Muscle of leg (tissue), 11 donors: ENCODE results near the gene MLLT3. TPM values are rescaled to one million over a fixed set of nuclear protein-coding genes. Genes with fewer than 3 reads are reported as not detected.

ENCODE experiments used
- DNase-seq: peaks from one replicate; pipeline ENCODE4 v3.0.0; 2013
- H3K27ac ChIP-seq: one replicate; pipeline ENCODE4 v1.5.1; 2013; ENCODE audit warnings: mild to moderate bottlenecking, low read length, control low read depth
- H3K27me3 ChIP-seq: one replicate; pipeline ENCODE4 v1.6.1; 2013; ENCODE audit warnings: low read length; ENCODE audit not compliant: control insufficient read depth, insufficient read depth
- H3K36me3 ChIP-seq: one replicate; pipeline ENCODE4 v1.6.1; 2013; ENCODE audit warnings: low read length; ENCODE audit not compliant: control insufficient read depth, insufficient read depth
- H3K4me1 ChIP-seq: one replicate; pipeline ENCODE4 v1.6.1; 2013; ENCODE audit warnings: low read length; ENCODE audit not compliant: control insufficient read depth, insufficient read depth
- H3K4me3 ChIP-seq: one replicate; pipeline ENCODE4 v1.5.1; 2013; ENCODE audit warnings: low read length, control low read depth
- H3K9me3 ChIP-seq: replicated peaks from 2 replicates; pipeline ENCODE4 v1.6.1; 2013; ENCODE audit warnings: low read depth, low read length; ENCODE audit not compliant: control insufficient read depth
- WGBS: methylation state at CpG from one replicate; pipeline ENCODE4 v1.1.5; 2013; ENCODE audit warnings: missing lambda C conversion rate; ENCODE audit not compliant: insufficient coverage; 5-methylcytosine and 5-hydroxymethylcytosine counted together
- polyA plus RNA-seq, 8 donors: library from polyadenylated mRNA; unstranded; fragments of 120-200 nt; gene quantifications; one replicate each; pipeline versions ENCODE4 v1.2.1 to v1.2.3, GENCODE V29; 2013; ENCODE audit warnings: inconsistent platforms in 1 of 8, low replicate concordance in 1 of 8; ENCODE audit not compliant: insufficient read length in 8 of 8, insufficient read depth in 1 of 8
- total RNA-seq: library from RNA; stranded (reverse); fragments of 120-200 nt; gene quantifications from one replicate; pipeline ENCODE4 v1.2.4, GENCODE V29; 2013

The MLLT3 gene
- total and polyA plus RNA-seq, 9 donors: 61.9 to 101 (median 84.5) TPM

DNA sequence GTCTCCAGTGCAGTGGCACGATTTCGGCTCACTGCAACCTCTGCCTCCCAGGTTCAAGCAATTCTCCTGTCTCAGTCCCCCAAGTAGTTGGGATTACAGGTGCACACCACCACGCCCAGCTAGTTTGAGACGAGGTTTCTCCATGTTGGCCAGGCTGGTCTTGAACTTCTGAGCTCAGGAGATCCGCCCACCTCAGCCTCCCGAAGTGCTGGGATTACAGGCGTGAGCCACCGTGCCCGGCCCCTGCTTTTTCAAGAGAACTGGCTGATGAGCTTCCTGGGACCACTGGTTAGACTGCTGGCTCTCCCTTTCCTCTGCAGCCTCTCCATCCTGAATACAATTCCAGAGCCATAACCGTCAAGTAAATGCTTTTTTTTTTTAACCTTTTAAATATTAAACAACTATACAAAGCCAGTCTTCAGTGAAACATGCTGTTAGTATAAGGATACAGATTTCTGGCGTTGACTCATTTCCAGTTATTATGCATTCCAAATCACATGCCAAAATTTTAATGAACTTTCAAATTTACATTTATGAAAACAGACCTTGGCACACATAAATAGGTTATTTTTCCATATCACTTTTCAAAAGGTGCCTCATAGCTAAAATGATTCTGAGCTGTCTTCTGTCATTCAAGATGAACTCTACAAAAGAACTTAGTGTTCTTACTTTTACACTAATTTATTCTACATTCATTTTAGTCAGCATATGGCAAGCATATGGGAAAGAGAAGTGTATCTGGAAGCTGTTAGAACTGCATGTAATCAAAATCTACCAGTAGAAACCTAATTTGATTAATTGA is 116.0 kb downstream of the MLLT3 start:
- H3K27ac ChIP-seq: no peak overlapping the region
- 59% methylated on average over 9 of the region's 11 CpGs for WGBS
- no peaks in the 10 kb centered on the region for H3K9me3 ChIP-seq
- H3K27me3 ChIP-seq: no peaks in the 10 kb centered on the region
- no peak for DNase-seq
- no peaks in the 10 kb centered on the region for H3K4me1 ChIP-seq
- H3K4me3 ChIP-seq: no peak overlapping the region
- no peaks in the 10 kb centered on the region for H3K36me3 ChIP-seq

DNA sequence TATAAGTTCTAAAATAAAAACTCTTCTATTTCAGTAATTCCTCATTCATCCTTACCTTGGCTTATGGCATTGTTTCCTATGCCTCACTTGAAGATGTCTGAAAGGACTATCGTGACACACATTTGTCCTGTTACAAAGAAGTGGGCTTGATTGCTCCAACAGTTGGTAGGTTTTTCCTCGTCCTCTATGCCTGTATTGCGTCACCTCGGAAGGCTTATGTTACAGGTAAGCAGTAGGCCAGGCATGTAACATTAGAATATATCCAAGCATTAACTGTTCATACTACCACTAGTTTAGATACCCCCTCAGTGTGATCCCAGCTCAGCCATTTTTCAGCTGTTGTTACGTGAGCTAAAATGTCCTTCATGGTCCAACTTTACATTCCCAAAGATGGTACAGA is 116.7 kb downstream of the MLLT3 start:
- no peaks in the 10 kb centered on the region for H3K27me3 ChIP-seq
- no peaks in the 10 kb centered on the region for H3K9me3 ChIP-seq
- H3K4me1 ChIP-seq: no peaks in the 10 kb centered on the region
- no peak overlapping the region for H3K4me3 ChIP-seq
- H3K27ac ChIP-seq: no peak overlapping the region
- no peaks in the 10 kb centered on the region for H3K36me3 ChIP-seq
- DNase-seq: no peak
- WGBS: 90% methylated on average over 2 of the region's 5 CpGs

DNA sequence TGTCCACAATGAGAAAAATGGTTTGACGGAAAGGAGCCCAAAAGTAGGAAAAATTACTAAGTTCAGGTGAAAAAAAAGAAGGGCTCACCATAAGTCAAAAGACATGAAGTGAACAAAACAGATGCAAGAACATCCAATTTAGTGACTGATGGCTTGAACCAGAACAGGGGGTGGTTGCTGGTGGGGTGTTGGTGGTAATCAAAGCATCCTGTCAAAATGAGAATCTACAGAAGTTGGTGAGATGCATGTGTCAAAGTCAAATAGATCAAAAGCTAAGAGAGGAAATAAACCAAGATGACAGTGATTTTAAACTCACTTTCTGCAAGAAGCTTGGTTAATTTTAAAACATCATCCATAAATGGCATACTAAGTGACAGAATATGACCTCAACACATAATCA is 117.4 kb downstream of the MLLT3 start:
- DNase-seq: no peak
- Histone ChIP-seq H3K27ac (no peak overlapping the region), H3K36me3 (no peaks in the 10 kb centered on the region), H3K4me3 (no peak overlapping the region), H3K4me1 (no peaks in the 10 kb centered on the region), H3K27me3 (no peaks in the 10 kb centered on the region), H3K9me3 (no peaks in the 10 kb centered on the region)
- 100% methylated on average over 1 of the region's 1 CpG for WGBS

DNA sequence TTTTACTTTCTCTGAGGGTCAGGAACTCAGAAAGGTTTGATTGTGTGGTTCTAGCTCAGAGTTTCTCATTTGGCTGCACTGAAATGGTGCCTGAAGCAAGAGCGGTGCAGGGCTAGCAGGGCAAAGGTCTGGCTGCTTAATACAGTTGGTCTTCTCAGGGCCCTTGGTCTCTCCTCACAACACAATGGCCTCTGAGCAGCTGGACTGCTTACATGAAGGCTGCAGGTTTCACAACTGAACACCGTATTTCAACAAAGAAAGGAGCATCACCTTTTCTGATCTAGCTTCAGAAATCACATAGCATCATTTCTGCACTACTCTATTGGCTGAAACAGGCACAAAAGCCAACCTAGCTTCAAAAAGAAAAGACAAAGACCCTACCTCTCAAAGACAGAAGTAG is 122.2 kb downstream of the MLLT3 start:
- Histone ChIP-seq H3K9me3 (no peaks in the 10 kb centered on the region), H3K4me1 (no peaks in the 10 kb centered on the region), H3K4me3 (no peak overlapping the region), H3K27me3 (no peaks in the 10 kb centered on the region), H3K27ac (no peak overlapping the region), H3K36me3 (no peaks in the 10 kb centered on the region)
- DNase-seq: no peak
- WGBS: 88% methylated on average over 1 of the region's 2 CpGs

DNA sequence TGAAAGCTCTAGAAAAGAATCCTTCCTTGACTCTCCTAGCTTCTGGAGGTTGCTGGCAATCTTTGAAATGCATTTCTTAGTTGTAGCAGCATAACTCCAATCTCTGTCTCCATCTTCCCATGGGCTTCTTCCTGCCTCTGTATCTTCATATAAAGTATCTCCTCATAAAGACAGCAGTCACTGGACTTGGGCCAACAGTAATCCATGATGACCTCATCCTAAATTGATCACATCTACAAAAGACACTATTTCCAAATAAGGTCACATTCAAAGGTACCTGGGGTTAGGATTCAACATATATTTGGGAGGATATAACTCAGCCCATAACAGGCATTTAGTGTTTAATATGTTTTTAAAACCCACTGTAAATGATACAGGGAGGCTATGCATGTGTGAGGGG is 123.3 kb downstream of the MLLT3 start:
- Histone ChIP-seq H3K27ac (no peak overlapping the region), H3K4me1 (no peaks in the 10 kb centered on the region), H3K36me3 (no peaks in the 10 kb centered on the region), H3K27me3 (no peaks in the 10 kb centered on the region), H3K9me3 (no peaks in the 10 kb centered on the region), H3K4me3 (no peak overlapping the region)
- no peak for DNase-seq

DNA sequence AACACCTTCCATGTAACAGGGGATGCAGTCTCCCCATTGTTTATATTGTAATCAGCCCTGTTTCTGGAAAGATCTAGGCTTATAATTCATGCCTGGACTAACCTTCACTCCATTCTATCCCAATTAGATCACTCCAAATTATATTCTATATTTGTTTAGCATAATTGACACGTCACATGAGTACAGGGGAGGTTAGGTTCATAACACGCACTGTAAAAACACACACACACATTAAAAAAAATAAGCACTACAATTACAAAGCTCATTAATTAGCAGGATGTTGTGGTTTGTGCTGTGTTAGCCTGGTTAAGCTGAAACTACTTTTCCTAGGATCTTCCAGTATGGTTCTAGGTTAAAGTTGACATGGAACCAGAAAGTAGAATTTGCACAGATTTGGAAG is 126.0 kb downstream of the MLLT3 start:
- no peaks in the 10 kb centered on the region for H3K27me3 ChIP-seq
- no CpG with 5 or more reads among the region's 2 CpGs for WGBS
- no peak for DNase-seq
- no peaks in the 10 kb centered on the region for H3K9me3 ChIP-seq
- H3K27ac ChIP-seq: no peak overlapping the region
- H3K4me3 ChIP-seq: no peak overlapping the region
- no peaks in the 10 kb centered on the region for H3K4me1 ChIP-seq
- H3K36me3 ChIP-seq: no peaks in the 10 kb centered on the region

DNA sequence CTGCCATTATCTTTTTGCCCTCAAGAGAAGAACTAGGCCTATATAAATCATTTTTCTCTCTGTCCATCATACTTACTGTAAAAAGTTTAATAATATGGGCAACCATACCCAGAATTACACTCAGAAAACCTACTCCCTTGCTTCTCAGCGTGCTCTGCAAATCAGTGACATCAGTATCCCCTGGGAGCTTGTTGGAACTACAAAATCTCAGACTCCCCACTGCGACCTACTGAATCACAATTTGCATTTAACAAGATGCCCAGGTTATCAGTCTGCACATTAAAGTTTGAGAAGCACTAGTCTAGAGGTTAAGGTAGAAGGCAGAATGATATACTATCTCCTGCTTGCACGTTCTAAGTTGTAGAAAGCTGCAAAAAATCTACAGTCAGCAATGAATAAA is 127.2 kb downstream of the MLLT3 start:
- no peak for DNase-seq
- no peaks in the 10 kb centered on the region for H3K9me3 ChIP-seq
- no peak overlapping the region for H3K27ac ChIP-seq
- no peaks in the 10 kb centered on the region for H3K27me3 ChIP-seq
- WGBS: no CpG with 5 or more reads among the region's 3 CpGs
- no peaks in the 10 kb centered on the region for H3K36me3 ChIP-seq
- H3K4me1 ChIP-seq: no peaks in the 10 kb centered on the region
- H3K4me3 ChIP-seq: no peak overlapping the region

DNA sequence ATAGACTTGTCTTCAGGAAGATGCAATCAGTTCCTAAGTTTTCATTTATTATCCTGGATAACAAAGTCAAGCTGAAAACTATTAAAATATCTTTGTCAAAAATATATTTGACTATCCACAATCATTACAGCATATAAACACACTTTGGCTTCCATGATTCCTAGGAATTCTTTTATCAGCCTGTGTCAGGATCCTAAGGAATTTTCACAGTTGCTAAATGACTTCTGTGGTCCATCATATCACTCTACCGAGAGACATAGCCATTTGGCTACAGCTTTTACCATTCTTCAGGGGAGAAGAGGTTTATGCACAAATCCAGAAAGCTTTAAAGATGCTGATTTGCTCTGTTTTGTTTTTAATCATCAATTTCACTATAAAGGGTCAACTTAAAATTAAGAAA is 128.3 kb downstream of the MLLT3 start:
- Histone ChIP-seq H3K4me3 (no peak overlapping the region), H3K36me3 (no peaks in the 10 kb centered on the region), H3K4me1 (no peaks in the 10 kb centered on the region), H3K27ac (no peak overlapping the region), H3K9me3 (no peaks in the 10 kb centered on the region), H3K27me3 (no peaks in the 10 kb centered on the region)
- WGBS: no CpG with 5 or more reads among the region's 1 CpG
- no peak for DNase-seq

DNA sequence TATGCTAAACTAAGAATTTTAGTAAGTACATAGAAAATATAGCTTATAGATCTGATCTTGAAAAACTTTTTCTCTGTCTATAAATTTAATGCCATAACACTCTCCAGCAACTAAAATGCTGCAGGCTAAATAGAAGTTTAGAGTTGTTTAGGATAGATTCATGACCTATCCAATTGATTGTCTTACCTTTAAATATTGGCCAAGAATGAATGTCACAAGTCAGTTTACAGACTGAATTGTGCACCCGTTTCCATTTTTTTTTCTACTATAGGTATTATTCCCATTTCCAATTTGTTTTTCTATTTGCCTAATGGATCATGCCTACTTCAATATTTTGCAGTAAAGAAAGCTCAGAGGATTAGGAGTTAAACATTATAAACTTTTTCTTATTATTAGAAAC is 129.5 kb downstream of the MLLT3 start:
- Histone ChIP-seq H3K9me3 (no peaks in the 10 kb centered on the region), H3K4me3 (no peak overlapping the region), H3K27me3 (no peaks in the 10 kb centered on the region), H3K27ac (no peak overlapping the region), H3K4me1 (no peaks in the 10 kb centered on the region), H3K36me3 (no peaks in the 10 kb centered on the region)
- DNase-seq: no peak
- WGBS: no CpG with 5 or more reads among the region's 1 CpG

DNA sequence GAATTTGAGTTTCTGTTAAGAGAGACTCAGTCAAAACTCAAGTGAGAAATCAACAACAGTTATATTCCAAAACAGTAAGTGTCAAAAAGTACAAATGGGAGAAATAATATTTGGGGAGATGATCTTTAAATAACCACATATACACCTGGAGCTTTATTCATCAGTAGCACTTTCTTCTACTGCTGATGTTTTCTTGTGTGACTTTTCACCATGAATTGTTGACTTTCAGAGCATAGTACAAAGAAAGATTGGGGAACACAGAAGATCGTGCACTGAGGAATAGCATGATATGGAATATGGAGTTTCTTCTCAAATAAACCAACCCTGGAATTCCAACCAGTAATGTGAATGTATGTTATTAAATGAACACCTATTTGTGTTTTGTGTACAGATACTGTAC is 130.7 kb downstream of the MLLT3 start:
- Histone ChIP-seq H3K4me1 (no peaks in the 10 kb centered on the region), H3K27ac (no peak overlapping the region), H3K4me3 (no peak overlapping the region), H3K27me3 (no peaks in the 10 kb centered on the region), H3K36me3 (no peaks in the 10 kb centered on the region), H3K9me3 (no peaks in the 10 kb centered on the region)
- no CpG with 5 or more reads among the region's 1 CpG for WGBS
- DNase-seq: no peak
